CD14-positive monocyte (primary cell): Measurements from ENCODE around the gene SERPINB13. TPM values are rescaled to one million over a fixed set of nuclear protein-coding genes. Genes with fewer than 3 reads are reported as not detected.
A peak's percentile ranks its signal among the peaks of the same experiment; 100 is the strongest.

Experiments
- DNase-seq, 3 donors: peaks; one replicate each; pipeline ENCODE4 v3.0.0-alpha.2; 2011 to 2022
- H2AFZ ChIP-seq: 2 replicates; pipeline ENCODE4 v1.6.0; 2012; ENCODE audit warnings: mild to moderate bottlenecking, low read depth, low read length, inconsistent platforms; ENCODE audit not compliant: insufficient read depth, poor library complexity, severe bottlenecking
- H3K27ac ChIP-seq, 2 donors: 1 replicate in 1 of 2; 2 replicates in 1 of 2; pipeline ENCODE4 v1.5.1; 2012 to 2013; ENCODE audit warnings: low read length in 2 of 2, control low read depth in 1 of 2, inconsistent platforms in 1 of 2, low read depth in 1 of 2, mild to moderate bottlenecking in 1 of 2
- H3K27me3 ChIP-seq, 2 donors: one replicate each; pipeline versions ENCODE4 v1.6.0 to v1.6.1; 2011 to 2013; ENCODE audit warnings: low read length in 2 of 2; ENCODE audit not compliant: control insufficient read depth in 2 of 2, insufficient read depth in 2 of 2
- H3K36me3 ChIP-seq, 2 donors: replicated peaks in 1 of 2; 1 replicate in 1 of 2; 2 replicates in 1 of 2; pipeline versions ENCODE4 v1.5.1 to v1.6.1; 2012 to 2013; ENCODE audit warnings: low read length in 2 of 2, control low read depth in 1 of 2, inconsistent platforms in 1 of 2, mild to moderate bottlenecking in 1 of 2; ENCODE audit not compliant: insufficient read depth in 2 of 2, control insufficient read depth in 1 of 2
- H3K4me1 ChIP-seq, 2 donors: 1 replicate in 1 of 2; 2 replicates in 1 of 2; pipeline versions ENCODE4 v1.5.1 to v1.6.1; 2012 to 2013; ENCODE audit warnings: low read length in 2 of 2, control low read depth in 1 of 2, inconsistent platforms in 1 of 2, mild to moderate bottlenecking in 1 of 2, moderate library complexity in 1 of 2; ENCODE audit not compliant: insufficient read depth in 2 of 2, control insufficient read depth in 1 of 2
- H3K4me2 ChIP-seq: replicated peaks from 2 replicates; pipeline ENCODE3; 2012; ENCODE audit warnings: low read length, moderate library complexity, mild to moderate bottlenecking; ENCODE audit not compliant: poor library complexity, severe bottlenecking; ENCODE audit errors: extremely low read depth
- H3K4me3 ChIP-seq, 3 experiments: fragments of 200-600 bp in 1 of 3; sonication (generic) in 1 of 3; replicated peaks in 1 of 3; 1 replicate in 2 of 3; 2 replicates in 1 of 3; pipeline ENCODE4 v1.5.1; 2011 to 2013; ENCODE audit warnings: low read length in 3 of 3, mild to moderate bottlenecking in 3 of 3, control low read depth in 2 of 3, low read depth in 2 of 3, inconsistent platforms in 1 of 3, moderate library complexity in 1 of 3
- H3K79me2 ChIP-seq: 2 replicates; pipeline ENCODE4 v1.6.0; 2012; ENCODE audit warnings: mild to moderate bottlenecking, control low read depth, inconsistent platforms, low read length, moderate library complexity; ENCODE audit not compliant: insufficient read depth
- H3K9ac ChIP-seq: 2 replicates; pipeline ENCODE4 v1.6.0; 2017; ENCODE audit warnings: low read length, mild to moderate bottlenecking; ENCODE audit not compliant: insufficient read depth, poor library complexity, severe bottlenecking
- H3K9me3 ChIP-seq, 2 donors: replicated peaks in 1 of 2; 1 replicate in 1 of 2; 2 replicates in 1 of 2; pipeline versions ENCODE4 v1.5.1 to v1.6.1; 2012 to 2013; ENCODE audit warnings: low read length in 2 of 2, control low read depth in 1 of 2; ENCODE audit not compliant: control insufficient read depth in 1 of 2, insufficient read depth in 1 of 2
- H4K20me1 ChIP-seq: 2 replicates; pipeline ENCODE4 v1.6.0; 2012; ENCODE audit warnings: mild to moderate bottlenecking, low read length, control low read depth, moderate library complexity; ENCODE audit not compliant: insufficient read depth
- H3K27ac Mint-ChIP-seq, 7 donors: one replicate each; pipeline ENCODE4 v1.8.0; 2020; ENCODE audit warnings: mild to moderate bottlenecking in 7 of 7, mixed read lengths in 7 of 7, moderate library complexity in 6 of 7, inconsistent platforms in 2 of 7
- H3K27me3 Mint-ChIP-seq, 3 donors: one replicate each; pipeline ENCODE4 v1.8.0; 2021 to 2022; ENCODE audit warnings: low read depth in 3 of 3, mild to moderate bottlenecking in 3 of 3, mixed read lengths in 3 of 3, moderate library complexity in 3 of 3, inconsistent platforms in 1 of 3
- H3K36me3 Mint-ChIP-seq, 2 donors: one replicate each; pipeline ENCODE4 v1.8.0; 2020; ENCODE audit warnings: mixed read lengths in 2 of 2, inconsistent platforms in 1 of 2, mild to moderate bottlenecking in 1 of 2
- H3K4me1 Mint-ChIP-seq: one replicate; pipeline ENCODE4 v1.8.0; 2020; ENCODE audit warnings: mild to moderate bottlenecking, mixed read lengths
- H3K4me3 Mint-ChIP-seq, 2 donors: one replicate each; pipeline ENCODE4 v1.8.0; 2020; ENCODE audit warnings: mild to moderate bottlenecking in 2 of 2, mixed read lengths in 2 of 2, moderate library complexity in 1 of 2
- H3K9me3 Mint-ChIP-seq, 7 donors: one replicate each; pipeline ENCODE4 v1.8.0; 2020 to 2022; ENCODE audit warnings: mixed read lengths in 7 of 7, mild to moderate bottlenecking in 6 of 7, moderate library complexity in 6 of 7, inconsistent platforms in 2 of 7
- WGBS: methylation state at CpG from one replicate; pipeline ENCODE4 v1.1.5; 2013; ENCODE audit warnings: missing lambda C conversion rate; ENCODE audit not compliant: insufficient coverage; 5-methylcytosine and 5-hydroxymethylcytosine counted together
- intact Hi-C, 2 donors: fragments of 100-400 bp; cut with micrococcal nuclease; formaldehyde crosslinking; loops; one replicate each; pipeline versions ENCODE4 v1.15.0 to v1.15.1; 2023
- polyA plus RNA-seq, 3 donors: library from polyadenylated mRNA; depleted of rRNA in 1 of 3; unstranded in 2 of 3; stranded (reverse) in 1 of 3; fragments of 300-500 nt in 2 of 3; fragments of >200 nt in 1 of 3; fragmentation: Illumina TruSeq in 2 of 3; gene quantifications; 1 replicate in 2 of 3; 2 replicates in 1 of 3; pipeline ENCODE4 v1.2.3, GENCODE V29; 2012 to 2021
- TF ChIP-seq, protein P1 (sequence below): fragments of 200-600 bp; IDR thresholded peaks from one replicate; pipeline ENCODE4 v1.8.0; 2022; ENCODE audit warnings: antibody characterized with exemption, mild to moderate bottlenecking

The SERPINB13 gene
- polyA plus RNA-seq, 3 donors, result not detected

DNA sequence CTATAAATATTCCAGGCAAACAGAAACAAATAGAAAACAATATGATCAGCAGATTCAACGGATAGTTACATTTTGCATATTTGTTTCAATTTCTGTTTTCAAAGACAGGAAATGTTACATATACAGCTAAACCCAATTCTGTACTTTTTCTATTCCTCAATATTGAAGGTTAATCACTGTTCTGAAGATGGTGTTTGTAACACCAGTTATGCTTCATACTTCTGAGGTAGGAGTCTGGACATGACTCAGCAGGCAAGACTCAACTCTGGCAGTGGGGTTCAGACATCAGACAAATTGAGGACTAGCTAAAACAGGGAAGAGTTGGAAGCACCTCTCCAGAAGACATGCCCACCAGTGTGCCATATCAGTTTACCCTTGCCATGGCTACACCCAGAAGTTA lies 16.6 kb downstream of the SERPINB13 start:
- peaks cover 0 to 5% (median 0%) of the 10 kb centered on the region in 7 donors for H3K9me3 Mint-ChIP-seq
- H3K79me2 ChIP-seq, result no peaks in the 10 kb centered on the region
- no peaks in the 10 kb centered on the region for H3K36me3 ChIP-seq
- H4K20me1 ChIP-seq, result no peaks in the 10 kb centered on the region
- no peak overlapping the region for H3K27ac Mint-ChIP-seq
- H3K4me1 Mint-ChIP-seq, result peaks cover 20% of the 10 kb centered on the region
- H3K4me3 ChIP-seq, result peak overlapping the region in 1 of 3 experiments; percentile 20
- H3K4me1 ChIP-seq, result peaks cover 8 to 19% of the 10 kb centered on the region in 2 donors
- no CpG with 5 or more reads among the region's 1 CpG for WGBS
- H3K4me3 Mint-ChIP-seq, result no peak overlapping the region
- no peaks in the 10 kb centered on the region for H3K36me3 Mint-ChIP-seq
- intact Hi-C loops, result no loop called here
- no peak overlapping the region for H3K27ac ChIP-seq
- H3K27me3 Mint-ChIP-seq, result peaks cover 0 to 6% (median 1%) of the 10 kb centered on the region in 3 donors
- H2AFZ ChIP-seq, result no peak overlapping the region
- H3K4me2 ChIP-seq, result peak overlapping the region; percentile 11
- peak in 1 of 3 donors; percentile 59 for DNase-seq
- H3K9ac ChIP-seq, result no peak overlapping the region
- H3K27me3 ChIP-seq, result no peaks in the 10 kb centered on the region
- TF ChIP-seq, protein P1, sequence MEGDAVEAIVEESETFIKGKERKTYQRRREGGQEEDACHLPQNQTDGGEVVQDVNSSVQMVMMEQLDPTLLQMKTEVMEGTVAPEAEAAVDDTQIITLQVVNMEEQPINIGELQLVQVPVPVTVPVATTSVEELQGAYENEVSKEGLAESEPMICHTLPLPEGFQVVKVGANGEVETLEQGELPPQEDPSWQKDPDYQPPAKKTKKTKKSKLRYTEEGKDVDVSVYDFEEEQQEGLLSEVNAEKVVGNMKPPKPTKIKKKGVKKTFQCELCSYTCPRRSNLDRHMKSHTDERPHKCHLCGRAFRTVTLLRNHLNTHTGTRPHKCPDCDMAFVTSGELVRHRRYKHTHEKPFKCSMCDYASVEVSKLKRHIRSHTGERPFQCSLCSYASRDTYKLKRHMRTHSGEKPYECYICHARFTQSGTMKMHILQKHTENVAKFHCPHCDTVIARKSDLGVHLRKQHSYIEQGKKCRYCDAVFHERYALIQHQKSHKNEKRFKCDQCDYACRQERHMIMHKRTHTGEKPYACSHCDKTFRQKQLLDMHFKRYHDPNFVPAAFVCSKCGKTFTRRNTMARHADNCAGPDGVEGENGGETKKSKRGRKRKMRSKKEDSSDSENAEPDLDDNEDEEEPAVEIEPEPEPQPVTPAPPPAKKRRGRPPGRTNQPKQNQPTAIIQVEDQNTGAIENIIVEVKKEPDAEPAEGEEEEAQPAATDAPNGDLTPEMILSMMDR, result no peak
- H3K9me3 ChIP-seq, result no peaks in the 10 kb centered on the region

DNA sequence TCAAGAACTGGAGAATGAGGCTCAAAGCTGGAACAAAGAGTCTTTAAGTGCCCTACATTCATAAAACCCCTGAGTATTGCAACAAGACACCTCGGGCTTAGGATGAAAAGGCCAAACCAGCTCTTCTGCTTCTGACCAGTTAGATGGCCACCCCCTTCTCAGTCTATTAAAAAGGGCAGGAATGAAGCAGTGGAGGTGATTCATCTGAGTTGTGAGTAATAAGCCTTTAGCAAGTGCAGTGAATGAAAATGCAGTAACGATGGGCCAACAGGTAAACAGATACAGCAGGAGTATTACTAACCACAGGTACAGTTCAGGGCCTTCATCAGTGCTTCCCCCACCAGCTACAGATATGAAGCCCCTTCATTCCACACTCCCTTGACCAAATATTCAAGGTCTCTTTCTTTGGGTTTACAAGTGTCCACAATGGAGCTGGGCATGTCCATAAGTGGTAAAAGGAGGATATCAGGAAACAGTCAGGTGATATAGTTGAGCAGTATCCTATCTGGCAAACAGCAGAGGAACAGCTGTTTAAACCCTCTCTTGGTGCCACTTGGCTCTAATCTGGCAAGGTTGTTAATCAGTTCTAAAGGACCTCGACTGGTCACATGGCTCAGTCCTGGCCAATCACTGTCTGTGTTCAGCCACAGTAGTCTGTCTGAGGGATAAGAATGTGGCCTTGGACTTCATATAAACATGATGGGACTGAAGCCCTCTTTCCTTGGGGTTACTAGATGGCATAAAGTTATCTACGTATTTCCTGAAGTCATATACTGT lies 17.8 kb downstream of the SERPINB13 start:
- H3K4me2 ChIP-seq, result no peak overlapping the region
- H3K36me3 ChIP-seq, result no peaks in the 10 kb centered on the region
- TF ChIP-seq, protein P1, result no peak
- no peaks in the 10 kb centered on the region for H4K20me1 ChIP-seq
- H3K4me3 ChIP-seq, result no peak overlapping the region
- DNase-seq, result peak in 1 of 3 donors; percentile 16
- H3K4me1 ChIP-seq, result peaks cover 8 to 19% of the 10 kb centered on the region in 2 donors
- Mint-ChIP-seq H3K4me1 (peaks cover 20% of the 10 kb centered on the region), H3K36me3 (no peaks in the 10 kb centered on the region), H3K9me3 (peaks cover 0 to 5% (median 0%) of the 10 kb centered on the region in 7 donors), H3K27ac (no peak overlapping the region), H3K27me3 (peaks cover 0 to 5% (median 1%) of the 10 kb centered on the region in 3 donors), H3K4me3 (no peak overlapping the region)
- H3K27me3 ChIP-seq, result no peaks in the 10 kb centered on the region
- no peak overlapping the region for H3K9ac ChIP-seq
- no peaks in the 10 kb centered on the region for H3K79me2 ChIP-seq
- no peak overlapping the region for H2AFZ ChIP-seq
- no peaks in the 10 kb centered on the region for H3K9me3 ChIP-seq
- H3K27ac ChIP-seq, result no peak overlapping the region
- WGBS, result 88% methylated on average over 1 of the region's 4 CpGs
- intact Hi-C loops, result no loop called here
